ENCODE measurements around the gene NEXN. TPM values are rescaled to one million over a fixed set of nuclear protein-coding genes. Genes with fewer than 3 reads are reported as not detected.
A peak's percentile ranks its signal among the peaks of the same experiment; 100 is the strongest.
"Not testable (repeated sequence)": the region's sequence is repeated elsewhere in the genome, so short reads cannot be mapped to it uniquely, and the experiment has no call there.

The NEXN gene
- total RNA-seq, 2 donors from 2014 or later: 1.9 to 8.4 TPM

GRCh38 chr1:77899647-77900320 lies 11.4 kb downstream of the NEXN start:
- intact Hi-C loops (cut with DNase I, micrococcal nuclease): no loop called here
- no peak for ATAC-seq
- no peak for DNase-seq

- ATAC-seq (peak; percentile 74), DNase-seq (peak in 1 of 2 donors; percentile 20)
- intact Hi-C loops (cut with DNase I, micrococcal nuclease): no loop called here
These were observed 12.4 kb downstream of the NEXN start for GRCh38 chr1:77900687-77901293.

DNA sequence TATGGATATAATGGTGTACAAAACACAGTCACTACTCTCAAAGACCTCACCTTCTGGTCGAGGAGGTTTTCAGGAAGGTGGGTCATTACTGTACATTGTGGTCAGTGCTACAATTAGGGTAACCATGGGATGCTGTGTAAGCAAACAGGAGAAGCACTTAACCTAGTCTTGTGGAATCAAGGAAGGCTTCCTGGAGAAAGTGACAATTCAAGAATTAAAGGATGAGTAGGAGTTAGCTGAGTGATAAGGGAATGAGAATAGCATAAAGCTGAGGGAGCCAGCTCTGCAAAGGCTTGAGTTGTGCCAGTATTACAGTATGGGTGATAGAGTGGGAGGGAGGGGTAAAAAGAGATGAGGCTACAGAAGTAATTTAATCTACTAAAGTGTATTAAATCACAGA lies 17.2 kb downstream of the NEXN start:
- intact Hi-C loops (cut with DNase I, micrococcal nuclease): no loop called here
- ATAC-seq (no peak), DNase-seq (no peak)

GRCh38 chr1:77906019-77906545 lies 17.7 kb downstream of the NEXN start:
- intact Hi-C loops (cut with DNase I, micrococcal nuclease): no loop called here
- no peak for DNase-seq
- ATAC-seq: no peak

GRCh38 chr1:77906624-77907023 lies 18.2 kb downstream of the NEXN start:
- intact Hi-C loops (cut with DNase I, micrococcal nuclease): no loop called here
- ATAC-seq (no peak), DNase-seq (no peak)

DNA sequence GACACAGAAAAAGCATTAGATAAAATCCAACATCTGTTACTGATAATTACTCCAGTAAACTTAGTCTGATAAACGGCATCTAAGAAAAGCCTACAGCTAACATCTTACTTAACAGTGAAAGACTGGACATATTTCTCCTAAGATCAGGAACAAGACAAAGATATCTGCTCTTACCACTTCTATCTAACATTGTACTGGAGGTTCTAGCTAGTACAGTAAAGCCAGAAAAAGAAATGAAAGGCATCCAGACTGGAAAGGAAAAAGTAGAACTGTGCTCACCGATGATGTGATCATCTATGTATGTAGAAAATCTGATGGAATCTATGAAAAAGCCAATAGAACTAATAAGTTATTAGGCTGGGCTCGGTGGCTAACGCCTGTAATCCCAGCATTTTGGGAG lies 21.7 kb downstream of the NEXN start:
- intact Hi-C loops (cut with DNase I, micrococcal nuclease): no loop called here
- no peak for ATAC-seq
- no peak for DNase-seq

GRCh38 chr1:77918918-77919317 lies 30.5 kb downstream of the NEXN start:
- DNase-seq; intact Hi-C loops (cut with DNase I, micrococcal nuclease); ATAC-seq: not testable (repeated sequence)

- intact Hi-C loops (cut with DNase I, micrococcal nuclease): loop anchor here in 1 of 2 donors (5.0 kb wide), 1 partner anchor 188 kb away; no protein-coding TSS in a partner anchor
- DNase-seq (no peak), ATAC-seq (no peak)
These were observed 37.1 kb downstream of the NEXN start for GRCh38 chr1:77925518-77925917.

DNA sequence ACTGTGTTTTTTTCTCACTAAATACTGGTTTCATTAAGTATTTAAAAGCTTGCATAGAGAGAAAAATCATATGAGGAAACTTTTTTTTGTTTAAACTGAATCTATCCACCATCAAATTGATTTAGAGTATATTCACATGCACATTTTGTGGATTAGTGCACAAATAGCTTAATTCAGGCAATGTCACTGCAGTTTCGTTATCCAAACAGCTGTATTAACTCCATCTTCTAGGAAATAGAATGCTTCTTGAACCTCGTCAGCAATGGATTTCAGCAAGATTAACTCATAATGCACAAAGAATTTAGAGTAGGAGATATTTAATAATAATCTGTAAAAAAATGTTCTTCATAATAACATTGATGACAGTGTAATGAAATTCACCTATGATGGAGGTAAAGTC lies 37.5 kb downstream of the NEXN start:
- intact Hi-C loops (cut with DNase I, micrococcal nuclease): loop anchor here in 1 of 2 donors (5.0 kb wide), 1 partner anchor 189 kb away; no protein-coding TSS in a partner anchor
- DNase-seq (no peak), ATAC-seq (no peak)

- no peak for ATAC-seq
- intact Hi-C loops (cut with DNase I, micrococcal nuclease): loop anchor here in 1 of 2 donors (5.0 kb wide), 1 partner anchor 189 kb away; no protein-coding TSS in a partner anchor
- DNase-seq: no peak
These were observed 38.3 kb downstream of the NEXN start for GRCh38 chr1:77926561-77927357.

- intact Hi-C loops (cut with DNase I, micrococcal nuclease): loop anchor here in 1 of 2 donors (5.0 kb wide), 1 partner anchor 190 kb away; no protein-coding TSS in a partner anchor
- ATAC-seq (no peak), DNase-seq (no peak)
These were observed 39.0 kb downstream of the NEXN start for GRCh38 chr1:77927414-77927813.

DNA sequence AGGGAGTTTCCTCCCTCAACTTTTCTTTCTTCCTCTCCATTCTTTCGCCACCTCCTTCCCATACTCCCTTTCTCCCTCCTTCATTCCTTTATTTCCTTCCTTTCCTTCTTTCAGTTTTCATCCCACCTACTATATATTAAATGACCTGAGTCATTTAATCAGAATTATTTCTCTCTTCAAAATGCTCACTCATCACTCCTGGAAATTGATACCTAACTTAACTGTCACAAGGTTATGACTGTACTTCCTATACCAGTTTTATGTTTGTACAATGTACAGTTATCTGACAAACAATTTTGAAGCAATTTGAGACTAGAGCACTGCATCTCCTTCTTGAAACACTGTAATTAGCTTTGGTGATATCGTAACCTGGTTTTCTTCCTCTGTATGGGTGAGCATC lies 41.4 kb downstream of the NEXN start:
- ATAC-seq (no peak), DNase-seq (no peak)
- intact Hi-C loops (cut with DNase I, micrococcal nuclease): loop anchor here in 1 of 2 donors (5.0 kb wide), 1 partner anchor 193 kb away; no protein-coding TSS in a partner anchor

DNA sequence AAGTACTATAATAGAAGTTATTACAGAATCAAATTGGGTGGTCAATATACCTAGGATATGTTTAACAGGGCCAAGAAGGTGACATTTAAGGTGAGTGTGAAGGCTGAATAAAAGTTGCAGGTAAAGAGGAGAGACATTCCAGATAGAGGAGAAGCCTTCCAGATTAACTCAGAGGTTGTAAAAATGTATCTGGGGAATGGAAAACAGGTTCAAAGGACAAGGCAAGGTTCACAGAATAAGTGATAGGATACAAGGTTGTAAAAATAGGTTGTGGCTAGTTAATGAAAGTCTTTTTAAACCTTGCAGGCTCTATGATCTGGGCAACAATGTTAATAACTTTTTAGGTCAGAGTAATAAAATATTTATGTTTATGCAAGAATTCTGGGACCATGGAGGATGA lies 50.2 kb downstream of the NEXN start:
- intact Hi-C loops (cut with DNase I, micrococcal nuclease): no loop called here
- peak; percentile 91 for ATAC-seq

DNA sequence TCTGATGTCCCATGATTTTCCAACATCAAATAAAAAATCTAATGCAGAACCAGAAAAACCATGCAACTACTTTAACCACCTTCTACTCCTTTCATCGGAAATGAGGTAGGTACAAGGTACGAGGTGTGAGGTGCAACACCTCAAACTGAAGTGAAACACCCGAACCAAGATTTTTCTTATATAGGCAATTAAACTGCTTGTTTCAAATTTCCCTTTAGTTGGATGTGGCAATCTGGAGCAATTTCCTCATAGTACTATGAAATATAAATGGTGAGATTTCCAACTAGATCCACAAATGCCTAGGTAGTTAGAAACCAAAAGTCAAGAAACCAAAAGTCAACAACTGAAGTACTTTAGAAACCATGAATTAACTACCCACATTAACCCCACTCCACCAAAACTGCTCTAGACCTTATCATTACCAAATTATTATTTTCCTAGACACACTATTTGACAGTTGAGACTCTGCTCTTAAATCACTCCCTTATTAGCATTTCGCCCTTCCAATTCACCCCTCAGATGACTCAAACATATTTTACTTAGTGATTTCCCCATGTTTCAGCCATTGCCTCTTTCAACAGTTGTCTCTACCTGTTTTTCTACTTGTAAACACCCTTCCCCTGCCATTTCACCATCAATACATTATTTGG lies 52.6 kb downstream of the NEXN start:
- intact Hi-C loops (cut with DNase I, micrococcal nuclease): no loop called here
- no peak for ATAC-seq

More for the DNA sequence above, 50.2 kb downstream of the NEXN start:
- DNase-seq: no peak

DNA sequence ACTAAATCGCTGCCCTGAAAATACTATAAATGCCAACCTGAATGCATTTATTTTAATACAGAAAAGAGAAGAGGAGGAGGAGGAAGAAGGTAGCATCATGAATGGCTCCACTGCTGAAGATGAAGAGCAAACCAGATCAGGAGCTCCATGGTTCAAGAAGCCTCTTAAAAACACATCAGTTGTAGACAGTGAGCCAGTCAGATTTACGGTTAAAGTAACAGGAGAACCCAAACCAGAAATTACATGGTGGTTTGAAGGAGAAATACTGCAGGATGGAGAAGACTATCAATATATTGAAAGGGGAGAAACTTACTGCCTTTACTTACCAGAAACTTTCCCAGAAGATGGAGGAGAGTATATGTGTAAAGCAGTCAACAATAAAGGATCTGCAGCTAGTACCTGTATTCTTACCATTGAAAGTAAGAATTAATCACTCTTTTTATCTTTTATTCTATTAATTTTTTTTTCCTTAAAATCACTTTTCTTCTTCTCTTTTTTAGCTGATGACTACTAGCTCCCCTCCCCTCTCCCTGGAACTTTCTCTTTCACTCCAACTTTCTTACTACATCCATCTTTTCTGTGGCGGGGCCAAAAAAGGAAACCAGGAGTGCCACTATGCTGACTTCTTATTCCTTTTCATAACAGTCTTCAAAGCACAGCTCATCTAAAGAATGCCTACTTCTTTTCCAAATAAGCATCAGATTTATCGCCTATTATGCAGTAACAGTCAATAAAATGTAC lies 54.1 kb downstream of the NEXN start:
- intact Hi-C loops (cut with DNase I, micrococcal nuclease): no loop called here
- ATAC-seq: no peak
- DNase-seq: no peak

More for the DNA sequence above, 52.6 kb downstream of the NEXN start:
- no peak for DNase-seq

GRCh38 chr1:77945345-77945744 lies 56.9 kb downstream of the NEXN start:
- intact Hi-C loops (cut with DNase I, micrococcal nuclease): no loop called here
- ATAC-seq (no peak), DNase-seq (no peak)

DNA sequence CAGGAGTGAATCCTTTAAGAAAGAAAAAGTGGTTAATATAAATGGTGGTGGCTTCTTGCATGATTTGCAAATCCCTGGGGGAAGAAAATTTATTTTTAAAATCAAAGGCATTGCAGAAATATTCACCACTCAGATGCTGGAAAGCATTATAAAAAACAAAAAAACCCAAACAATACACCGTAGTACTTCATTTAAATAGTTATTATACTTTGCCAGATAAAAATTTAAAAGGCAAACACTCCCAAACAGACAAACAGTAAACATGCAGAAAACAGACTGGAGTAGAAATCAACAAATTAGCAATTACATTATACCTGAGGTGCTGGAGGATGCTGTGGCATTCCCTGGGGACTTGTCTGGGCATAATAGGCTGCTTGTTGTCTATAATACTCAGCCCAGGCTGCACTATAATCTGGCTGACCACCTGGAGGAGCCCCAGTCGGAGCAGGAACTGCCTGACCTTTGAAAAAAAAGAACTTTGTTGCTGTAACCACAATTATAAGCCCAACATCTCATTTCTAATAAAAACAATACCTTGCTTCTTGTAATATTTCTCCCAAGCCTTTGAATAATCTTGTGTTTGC lies 60.5 kb downstream of the NEXN start:
- intact Hi-C loops (cut with DNase I, micrococcal nuclease): no loop called here
- ATAC-seq (no peak), DNase-seq (no peak)

DNA sequence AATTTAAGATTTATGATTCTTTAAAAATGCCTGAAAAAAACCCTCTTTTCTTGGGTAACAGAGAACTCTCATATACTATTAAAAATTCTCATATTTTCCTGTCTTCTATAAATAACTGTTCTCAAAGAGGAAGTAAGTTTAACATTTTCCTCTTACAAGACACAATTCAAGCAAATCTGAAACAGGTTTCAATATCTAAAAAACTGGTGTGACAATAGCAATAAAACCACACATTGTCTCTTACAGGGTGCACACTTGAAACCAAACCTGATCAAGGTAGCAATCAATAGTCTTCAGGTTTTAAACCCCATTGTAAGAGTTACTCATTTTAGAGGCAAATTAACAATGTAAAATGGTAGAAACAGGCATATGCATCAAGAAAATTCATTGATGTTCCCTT lies 62.4 kb downstream of the NEXN start:
- intact Hi-C loops (cut with DNase I, micrococcal nuclease): no loop called here
- ATAC-seq (no peak), DNase-seq (no peak)
